OCI-LY1 (cell line): ENCODE results near the gene SDC1.

Experiments
- EZH2 ChIP-seq: fragments of 200-600 bp; sonication (generic), shearing (Covaris generic); IDR thresholded peaks from 2 replicates; pipeline ENCODE4 v1.8.0; 2017; ENCODE audit warnings: borderline replicate concordance, mixed run types, mild to moderate bottlenecking, antibody characterized with exemption, low read length, moderate library complexity, mixed read lengths
- TF ChIP-seq, protein P1 (sequence below): fragments of 200-600 bp; sonication (generic), shearing (Covaris generic); IDR thresholded peaks from 2 replicates; pipeline ENCODE4 v1.5.1; 2017; ENCODE audit warnings: mild to moderate bottlenecking, antibody characterized with exemption, low read length, moderate library complexity, mixed read lengths

DNA sequence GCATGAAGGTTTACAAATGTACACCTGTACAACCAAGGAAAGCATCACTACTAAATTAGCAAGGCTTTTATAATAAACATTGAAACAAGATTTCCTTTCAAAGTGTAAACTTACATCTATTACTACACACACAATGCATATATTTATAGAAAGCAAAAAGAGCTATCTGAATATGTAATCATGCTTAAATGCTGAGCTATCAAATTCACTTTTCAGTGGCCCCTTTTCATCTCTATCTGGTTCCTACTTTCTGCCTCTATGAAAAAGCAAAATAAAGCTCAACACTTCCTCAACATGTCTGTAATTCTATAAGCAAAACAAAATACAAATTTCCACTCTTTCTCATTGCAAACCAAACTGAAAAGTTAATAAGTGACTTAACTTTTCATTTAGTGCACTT is 25.5 kb upstream of the SDC1 start:
- TF ChIP-seq, protein P1, sequence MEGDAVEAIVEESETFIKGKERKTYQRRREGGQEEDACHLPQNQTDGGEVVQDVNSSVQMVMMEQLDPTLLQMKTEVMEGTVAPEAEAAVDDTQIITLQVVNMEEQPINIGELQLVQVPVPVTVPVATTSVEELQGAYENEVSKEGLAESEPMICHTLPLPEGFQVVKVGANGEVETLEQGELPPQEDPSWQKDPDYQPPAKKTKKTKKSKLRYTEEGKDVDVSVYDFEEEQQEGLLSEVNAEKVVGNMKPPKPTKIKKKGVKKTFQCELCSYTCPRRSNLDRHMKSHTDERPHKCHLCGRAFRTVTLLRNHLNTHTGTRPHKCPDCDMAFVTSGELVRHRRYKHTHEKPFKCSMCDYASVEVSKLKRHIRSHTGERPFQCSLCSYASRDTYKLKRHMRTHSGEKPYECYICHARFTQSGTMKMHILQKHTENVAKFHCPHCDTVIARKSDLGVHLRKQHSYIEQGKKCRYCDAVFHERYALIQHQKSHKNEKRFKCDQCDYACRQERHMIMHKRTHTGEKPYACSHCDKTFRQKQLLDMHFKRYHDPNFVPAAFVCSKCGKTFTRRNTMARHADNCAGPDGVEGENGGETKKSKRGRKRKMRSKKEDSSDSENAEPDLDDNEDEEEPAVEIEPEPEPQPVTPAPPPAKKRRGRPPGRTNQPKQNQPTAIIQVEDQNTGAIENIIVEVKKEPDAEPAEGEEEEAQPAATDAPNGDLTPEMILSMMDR = no peak
- TF ChIP-seq EZH2 = no peak
